K562 (cell line): ENCODE data around the gene TMEM39B. TPM values are rescaled to one million over a fixed set of nuclear protein-coding genes. Genes with fewer than 3 reads are reported as not detected.
A peak's percentile ranks its signal among the peaks of the same experiment; 100 is the strongest.

Source experiments
- CAMTA2 ChIP-seq: fragments of 250-450 bp; sonication (Bioruptor Pico); conservative IDR thresholded peaks from 2 replicates; pipeline ENCODE4 v1.5.1; 2022
- GABPA ChIP-seq: fragments of 200-800 bp; sonication (Bioruptor generic); conservative IDR thresholded peaks from 2 replicates; pipeline ENCODE4 v1.6.1; 2016; ENCODE audit warnings: low read depth, missing genetic modification characterization, missing compliant biosample characterization
- HDAC2 ChIP-seq: fragments of 450-650 bp; IDR thresholded peaks from 2 replicates; pipeline ENCODE4 v1.6.1; 2016; ENCODE audit warnings: mild to moderate bottlenecking
- HDAC8 ChIP-seq: fragments of 450-650 bp; IDR thresholded peaks from 2 replicates; pipeline ENCODE4 v1.6.1; 2016; ENCODE audit warnings: mild to moderate bottlenecking, missing genetic modification characterization, moderate library complexity, missing compliant biosample characterization
- MECOM ChIP-seq: fragments of 250-450 bp; sonication (Bioruptor Pico); IDR thresholded peaks from 2 replicates; pipeline ENCODE4 v1.8.0; 2022; ENCODE audit warnings: inconsistent platforms
- MEIS2 ChIP-seq: fragments of 450-650 bp; IDR thresholded peaks from 2 replicates; pipeline ENCODE4 v1.6.1; 2014; ENCODE audit warnings: mild to moderate bottlenecking; ENCODE audit not compliant: partially characterized antibody
- NFIX ChIP-seq: fragments of 250-450 bp; sonication (Bioruptor Pico); IDR thresholded peaks from 2 replicates; pipeline ENCODE4 v1.4.0; 2020; ENCODE audit warnings: low read depth, mild to moderate bottlenecking, moderate library complexity
- NFRKB ChIP-seq: fragments of 450-650 bp; IDR thresholded peaks from 2 replicates; pipeline ENCODE4 v1.6.1; 2016; ENCODE audit warnings: low read depth
- NR1H2 ChIP-seq: sonication (generic); formaldehyde crosslinking; IDR thresholded peaks from 2 replicates; pipeline ENCODE4 v1.4.0; 2020; ENCODE audit warnings: mild to moderate bottlenecking, missing genetic modification reagents
- PHF21A ChIP-seq: fragments of 450-650 bp; IDR thresholded peaks from 2 replicates; pipeline ENCODE4 v1.6.1; 2017; ENCODE audit warnings: low read depth, borderline replicate concordance
- RBM22 ChIP-seq: fragments of 200-400 bp; formaldehyde crosslinking; IDR thresholded peaks from 2 replicates; pipeline ENCODE4 v1.6.1; 2018; ENCODE audit warnings: low read length, low read depth; ENCODE audit not compliant: poor library complexity, severe bottlenecking
- RFX7 ChIP-seq: fragments of 250-450 bp; sonication (Bioruptor Pico); IDR thresholded peaks from 2 replicates; pipeline ENCODE4 v1.5.1; 2021; ENCODE audit warnings: mild to moderate bottlenecking
- SMARCA5 ChIP-seq: fragments of 450-650 bp; IDR thresholded peaks from 2 replicates; pipeline ENCODE4 v1.6.1; 2016
- SREBF2 ChIP-seq: sonication (generic); formaldehyde crosslinking; IDR thresholded peaks from 2 replicates; pipeline ENCODE4 v1.4.0; 2020; ENCODE audit warnings: mild to moderate bottlenecking, missing genetic modification reagents
- ZBTB1 ChIP-seq: sonication (generic); formaldehyde crosslinking; IDR thresholded peaks from 2 replicates; pipeline ENCODE4 v1.8.1; 2023; ENCODE audit warnings: missing genetic modification reagents, low read depth, mild to moderate bottlenecking, borderline replicate concordance
- ZNF224 ChIP-seq: sonication (generic); formaldehyde crosslinking; IDR thresholded peaks from 2 replicates; pipeline ENCODE4 v1.8.0; 2022; ENCODE audit warnings: mild to moderate bottlenecking, missing genetic modification reagents
- ZNF561 ChIP-seq: fragments of 450-650 bp; formaldehyde crosslinking; conservative IDR thresholded peaks from 2 replicates; pipeline ENCODE4 v1.4.0; 2020; ENCODE audit warnings: mild to moderate bottlenecking, moderate library complexity
- ZNF668 ChIP-seq: fragments of 250-450 bp; sonication (Bioruptor Pico); IDR thresholded peaks from 2 replicates; pipeline ENCODE4 v1.8.0; 2022; ENCODE audit warnings: mild to moderate bottlenecking, inconsistent platforms
- polyA plus RNA-seq, 8 experiments: library from polyadenylated mRNA; depleted of rRNA in 4 of 8; stranded (reverse) in 5 of 8; unstranded in 3 of 8; fragments of >200 nt; fragmentation: Nextera tagmentation in 2 of 8; fragmentation: Illumina TruSeq in 1 of 8; extraction: Ambion mirVana in 2 of 8; extraction: Trizol in 1 of 8; gene quantifications; 2 replicates each; pipeline versions ENCODE4 v1.2.1 to v1.2.3, GENCODE V29; 2011 to 2014; ENCODE audit warnings: inconsistent platforms in 1 of 8, missing spikeins in 1 of 8
- total RNA-seq, 7 experiments: library from RNA; depleted of rRNA in 6 of 7; stranded (reverse); fragments of >200 nt in 6 of 7; fragmentation: Illumina TruSeq in 2 of 7; extraction: Trizol in 2 of 7; gene quantifications; 2 replicates each; pipeline versions ENCODE4 v1.2.1 to v1.2.3, GENCODE V29; 2011 to 2021; ENCODE audit warnings: low replicate concordance in 1 of 7
- TF ChIP-seq, protein P1 (sequence below): sonication (generic); formaldehyde crosslinking; IDR thresholded peaks from 2 replicates; pipeline ENCODE4 v1.8.1; 2023; ENCODE audit warnings: mild to moderate bottlenecking, missing genetic modification reagents, moderate library complexity
- TF ChIP-seq, protein P2 (sequence below): fragments of 450-650 bp; formaldehyde crosslinking; IDR thresholded peaks from 2 replicates; pipeline ENCODE4 v1.4.0; 2022; ENCODE audit warnings: missing genetic modification characterization
- TF ChIP-seq, protein P3 (sequence below): fragments of 450-650 bp; IDR thresholded peaks from 2 replicates; pipeline ENCODE4 v1.6.1; 2017; ENCODE audit warnings: antibody characterized with exemption, mild to moderate bottlenecking

Gene TMEM39B
- total and polyA plus RNA-seq, 9 of the 15 experiments (the other 6 are each of a cell fraction or from before 2014, with no cell fraction given): 0.92 to 28.5 (median 9.7) TPM

DNA sequence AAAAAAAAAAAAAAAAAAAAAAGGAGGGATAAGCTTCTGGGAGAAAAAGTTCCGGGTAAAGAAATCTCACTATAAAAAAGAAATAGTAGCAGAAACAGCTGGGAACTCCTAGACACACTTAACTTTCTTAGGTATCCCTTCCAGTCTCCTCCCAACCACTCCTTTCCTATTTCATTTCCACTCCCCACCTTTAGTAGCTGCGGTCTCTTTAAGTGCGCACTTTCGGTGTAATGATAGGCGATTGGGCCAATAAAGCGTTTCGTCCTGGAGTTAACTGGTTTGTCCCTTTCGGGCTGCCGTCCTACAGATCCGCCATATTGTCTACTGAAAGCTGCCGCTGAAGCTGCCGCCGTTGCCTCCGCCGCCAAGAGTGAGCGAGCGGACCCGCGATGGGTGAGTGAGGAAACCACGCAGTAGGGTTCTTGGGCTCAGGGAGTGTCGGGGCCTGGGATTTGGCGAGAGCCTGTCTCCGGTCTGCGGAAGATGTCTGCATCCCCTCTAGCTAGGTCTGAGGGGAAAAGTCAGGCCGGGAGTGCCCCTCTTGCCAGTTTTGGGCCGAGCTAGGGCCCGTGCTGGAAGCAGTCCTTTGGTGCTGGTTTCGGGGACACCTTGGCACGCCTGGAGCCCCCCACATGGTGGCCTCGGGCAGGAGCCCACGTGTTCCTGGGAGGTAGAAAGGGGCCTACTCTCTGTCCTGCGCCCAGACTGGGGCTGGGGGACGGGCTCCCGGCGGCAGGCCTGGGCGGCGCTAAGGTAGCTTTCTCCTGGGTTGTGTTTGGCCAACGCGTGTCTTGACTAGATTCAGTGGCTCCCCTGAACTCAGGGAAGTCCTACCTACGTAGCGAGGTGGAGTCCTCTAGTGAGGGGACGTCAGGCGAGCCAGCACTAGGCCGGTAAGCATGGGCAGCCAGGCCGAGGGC is 35.3 kb downstream of the TMEM39B start, which contains the start of gene KPNA6 (continued):
- TF ChIP-seq, protein P1, sequence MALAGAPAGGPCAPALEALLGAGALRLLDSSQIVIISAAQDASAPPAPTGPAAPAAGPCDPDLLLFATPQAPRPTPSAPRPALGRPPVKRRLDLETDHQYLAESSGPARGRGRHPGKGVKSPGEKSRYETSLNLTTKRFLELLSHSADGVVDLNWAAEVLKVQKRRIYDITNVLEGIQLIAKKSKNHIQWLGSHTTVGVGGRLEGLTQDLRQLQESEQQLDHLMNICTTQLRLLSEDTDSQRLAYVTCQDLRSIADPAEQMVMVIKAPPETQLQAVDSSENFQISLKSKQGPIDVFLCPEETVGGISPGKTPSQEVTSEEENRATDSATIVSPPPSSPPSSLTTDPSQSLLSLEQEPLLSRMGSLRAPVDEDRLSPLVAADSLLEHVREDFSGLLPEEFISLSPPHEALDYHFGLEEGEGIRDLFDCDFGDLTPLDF (CRISPR knock-in tag): no peak
- TF ChIP-seq NFIX (no peak), NFRKB (peak; percentile 93), RFX7 (CRISPR knock-in tag) (no peak), HDAC8 (tag) (peak; percentile 20; the same call in 1 of the 2 replicates), ZNF561 (CRISPR knock-in tag) (no peak), ZBTB1 (CRISPR knock-in tag) (no peak), CAMTA2 (CRISPR knock-in tag) (no peak), RBM22 (peak; percentile 25), ZNF668 (CRISPR knock-in tag) (no peak), ZNF224 (CRISPR knock-in tag) (no peak; the same call in 1 of the 2 replicates), PHF21A (no peak; the same call in 1 of the 2 replicates), SREBF2 (CRISPR knock-in tag) (no peak), MECOM (no peak), SMARCA5 (no peak), NR1H2 (CRISPR knock-in tag) (peak; percentile 47; the same call in 1 of the 2 replicates), GABPA (tag) (no peak; the same call in 1 of the 2 replicates), MEIS2 (no peak), HDAC2 (peak; percentile 30; the same call in 1 of the 2 replicates)
- TF ChIP-seq, protein P2, sequence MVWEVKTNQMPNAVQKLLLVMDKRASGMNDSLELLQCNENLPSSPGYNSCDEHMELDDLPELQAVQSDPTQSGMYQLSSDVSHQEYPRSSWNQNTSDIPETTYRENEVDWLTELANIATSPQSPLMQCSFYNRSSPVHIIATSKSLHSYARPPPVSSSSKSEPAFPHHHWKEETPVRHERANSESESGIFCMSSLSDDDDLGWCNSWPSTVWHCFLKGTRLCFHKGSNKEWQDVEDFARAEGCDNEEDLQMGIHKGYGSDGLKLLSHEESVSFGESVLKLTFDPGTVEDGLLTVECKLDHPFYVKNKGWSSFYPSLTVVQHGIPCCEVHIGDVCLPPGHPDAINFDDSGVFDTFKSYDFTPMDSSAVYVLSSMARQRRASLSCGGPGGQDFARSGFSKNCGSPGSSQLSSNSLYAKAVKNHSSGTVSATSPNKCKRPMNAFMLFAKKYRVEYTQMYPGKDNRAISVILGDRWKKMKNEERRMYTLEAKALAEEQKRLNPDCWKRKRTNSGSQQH (CRISPR knock-in tag): no peak
- TF ChIP-seq, protein P3, sequence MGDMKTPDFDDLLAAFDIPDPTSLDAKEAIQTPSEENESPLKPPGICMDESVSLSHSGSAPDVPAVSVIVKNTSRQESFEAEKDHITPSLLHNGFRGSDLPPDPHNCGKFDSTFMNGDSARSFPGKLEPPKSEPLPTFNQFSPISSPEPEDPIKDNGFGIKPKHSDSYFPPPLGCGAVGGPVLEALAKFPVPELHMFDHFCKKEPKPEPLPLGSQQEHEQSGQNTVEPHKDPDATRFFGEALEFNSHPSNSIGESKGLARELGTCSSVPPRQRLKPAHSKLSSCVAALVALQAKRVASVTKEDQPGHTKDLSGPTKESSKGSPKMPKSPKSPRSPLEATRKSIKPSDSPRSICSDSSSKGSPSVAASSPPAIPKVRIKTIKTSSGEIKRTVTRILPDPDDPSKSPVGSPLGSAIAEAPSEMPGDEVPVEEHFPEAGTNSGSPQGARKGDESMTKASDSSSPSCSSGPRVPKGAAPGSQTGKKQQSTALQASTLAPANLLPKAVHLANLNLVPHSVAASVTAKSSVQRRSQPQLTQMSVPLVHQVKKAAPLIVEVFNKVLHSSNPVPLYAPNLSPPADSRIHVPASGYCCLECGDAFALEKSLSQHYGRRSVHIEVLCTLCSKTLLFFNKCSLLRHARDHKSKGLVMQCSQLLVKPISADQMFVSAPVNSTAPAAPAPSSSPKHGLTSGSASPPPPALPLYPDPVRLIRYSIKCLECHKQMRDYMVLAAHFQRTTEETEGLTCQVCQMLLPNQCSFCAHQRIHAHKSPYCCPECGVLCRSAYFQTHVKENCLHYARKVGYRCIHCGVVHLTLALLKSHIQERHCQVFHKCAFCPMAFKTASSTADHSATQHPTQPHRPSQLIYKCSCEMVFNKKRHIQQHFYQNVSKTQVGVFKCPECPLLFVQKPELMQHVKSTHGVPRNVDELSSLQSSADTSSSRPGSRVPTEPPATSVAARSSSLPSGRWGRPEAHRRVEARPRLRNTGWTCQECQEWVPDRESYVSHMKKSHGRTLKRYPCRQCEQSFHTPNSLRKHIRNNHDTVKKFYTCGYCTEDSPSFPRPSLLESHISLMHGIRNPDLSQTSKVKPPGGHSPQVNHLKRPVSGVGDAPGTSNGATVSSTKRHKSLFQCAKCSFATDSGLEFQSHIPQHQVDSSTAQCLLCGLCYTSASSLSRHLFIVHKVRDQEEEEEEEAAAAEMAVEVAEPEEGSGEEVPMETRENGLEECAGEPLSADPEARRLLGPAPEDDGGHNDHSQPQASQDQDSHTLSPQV: peak; percentile 30; the same call in 1 of the 2 replicates
